Neural progenitor cell (in vitro differentiated cells): ENCODE measurements around the gene CCR7. TPM values are rescaled to one million over a fixed set of nuclear protein-coding genes. Genes with fewer than 3 reads are reported as not detected.

Source experiments
- DNase-seq: peaks from one replicate; pipeline ENCODE4 v3.0.0-alpha.2; 2016; ENCODE audit warnings: low spot score
- H2AFZ ChIP-seq: fragments of 200-600 bp; sonication (generic); replicated peaks from 2 replicates; pipeline ENCODE4 v1.6.1; 2016; ENCODE audit warnings: antibody characterized with exemption
- H3F3A ChIP-seq: fragments of 200-600 bp; sonication (generic); 2 replicates; pipeline ENCODE4 v1.6.1; 2016; ENCODE audit warnings: antibody characterized with exemption, low read depth
- H3K27ac ChIP-seq: fragments of 200-600 bp; sonication (generic); 2 replicates; pipeline ENCODE4 v1.5.1; 2016; ENCODE audit warnings: mild to moderate bottlenecking
- H3K27me3 ChIP-seq: fragments of 200-600 bp; sonication (generic); 2 replicates; pipeline ENCODE4 v1.6.1; 2016; ENCODE audit warnings: mild to moderate bottlenecking, moderate library complexity
- H3K36me3 ChIP-seq: fragments of 200-600 bp; sonication (generic); 2 replicates; pipeline ENCODE4 v1.5.1; 2016
- H3K4me1 ChIP-seq: fragments of 200-600 bp; sonication (generic); 2 replicates; pipeline ENCODE4 v1.6.1; 2016; ENCODE audit warnings: mixed run types
- H3K4me2 ChIP-seq: fragments of 200-600 bp; sonication (generic); 2 replicates; pipeline ENCODE4 v1.6.1; 2016
- H3K4me3 ChIP-seq: fragments of 200-600 bp; sonication (generic); 2 replicates; pipeline ENCODE4 v1.5.1; 2016
- H3K79me2 ChIP-seq: fragments of 200-600 bp; sonication (generic); 2 replicates; pipeline ENCODE4 v1.6.1; 2016; ENCODE audit warnings: low read depth
- H3K9ac ChIP-seq: fragments of 200-600 bp; sonication (generic); 2 replicates; pipeline ENCODE4 v1.6.1; 2016
- H3K9me3 ChIP-seq: fragments of 200-600 bp; sonication (generic); 2 replicates; pipeline ENCODE4 v1.5.1; 2016; ENCODE audit warnings: low read depth
- H4K20me1 ChIP-seq: fragments of 200-600 bp; sonication (generic); 2 replicates; pipeline ENCODE4 v1.6.1; 2016; ENCODE audit warnings: low read depth
- H3K27ac Mint-ChIP-seq: 3 replicates; pipeline ENCODE4 v1.8.0; 2021; ENCODE audit warnings: mixed read lengths
- H3K27me3 Mint-ChIP-seq: 2 replicates; pipeline ENCODE4 v1.8.0; 2022; ENCODE audit warnings: low read depth, mild to moderate bottlenecking, inconsistent platforms, moderate library complexity, mixed read lengths; ENCODE audit not compliant: insufficient read depth
- H3K36me3 Mint-ChIP-seq: 3 replicates; pipeline ENCODE4 v1.8.0; 2021; ENCODE audit warnings: mixed read lengths
- H3K4me1 Mint-ChIP-seq: 3 replicates; pipeline ENCODE4 v1.8.0; 2021; ENCODE audit warnings: mixed read lengths
- H3K4me3 Mint-ChIP-seq: 3 replicates; pipeline ENCODE4 v1.8.0; 2021; ENCODE audit warnings: mild to moderate bottlenecking, moderate library complexity, mixed read lengths
- H3K9me3 Mint-ChIP-seq: 3 replicates; pipeline ENCODE4 v1.8.0; 2020; ENCODE audit warnings: mixed read lengths
- CTCF ChIP-seq: fragments of 200-600 bp; sonication (generic); IDR thresholded peaks from 2 replicates; pipeline ENCODE4 v1.5.1; 2017; ENCODE audit warnings: antibody characterized with exemption, mild to moderate bottlenecking
- EZH2 ChIP-seq: fragments of 200-600 bp; sonication (generic); IDR thresholded peaks from 2 replicates; pipeline ENCODE4 v1.6.1; 2017; ENCODE audit warnings: antibody characterized with exemption, mild to moderate bottlenecking, moderate library complexity
- EZH2phosphoT487 ChIP-seq: fragments of 200-600 bp; sonication (generic); IDR thresholded peaks from 2 replicates; pipeline ENCODE4 v1.6.1; 2017; ENCODE audit warnings: antibody characterized with exemption
- total RNA-seq: library from RNA; depleted of rRNA; stranded (reverse); fragments of >200 nt; gene quantifications from 2 replicates; pipeline ENCODE4 v1.2.3, GENCODE V29; 2015; ENCODE audit warnings: low replicate concordance

Gene CCR7
- total RNA-seq, 1 donor from 2014 or later = not detected

GRCh38 chr17:40605306-40605705 lies 40.0 kb upstream of the CCR7 start:
- no peak overlapping the region for H3K27ac ChIP-seq
- H3K36me3 ChIP-seq = no peaks in the 10 kb centered on the region
- no peaks in the 10 kb centered on the region for H3K27me3 ChIP-seq
- H3K4me3 Mint-ChIP-seq = no peak overlapping the region
- DNase-seq = no peak
- H3K9me3 Mint-ChIP-seq = no peaks in the 10 kb centered on the region
- no peak overlapping the region for H3K9ac ChIP-seq
- H3K4me3 ChIP-seq = no peak overlapping the region
- H3K79me2 ChIP-seq = no peaks in the 10 kb centered on the region
- no peaks in the 10 kb centered on the region for H3K36me3 Mint-ChIP-seq
- no peak overlapping the region for H3K27ac Mint-ChIP-seq
- H3F3A ChIP-seq = no peaks in the 10 kb centered on the region
- H4K20me1 ChIP-seq = no peaks in the 10 kb centered on the region
- H2AFZ ChIP-seq = no peak overlapping the region
- peaks cover 4% of the 10 kb centered on the region for H3K27me3 Mint-ChIP-seq
- no peaks in the 10 kb centered on the region for H3K4me1 Mint-ChIP-seq
- no peaks in the 10 kb centered on the region for H3K9me3 ChIP-seq
- no peak overlapping the region for H3K4me2 ChIP-seq
- TF ChIP-seq CTCF (no peak), EZH2phosphoT487 (no peak), EZH2 (no peak)
- no peaks in the 10 kb centered on the region for H3K4me1 ChIP-seq

- no peak overlapping the region for H3K27ac Mint-ChIP-seq
- no peak for TF ChIP-seq EZH2phosphoT487
- TF ChIP-seq CTCF = no peak
- TF ChIP-seq EZH2 = no peak
- no peaks in the 10 kb centered on the region for H3K27me3 ChIP-seq
Measured at GRCh38 chr17:40604327-40605080, 39.2 kb upstream of the CCR7 start.

GRCh38 chr17:40602445-40603443 lies 37.5 kb upstream of the CCR7 start:
- no peak for DNase-seq
- no peaks in the 10 kb centered on the region for H3K9me3 Mint-ChIP-seq
- no peak overlapping the region for H3K27ac Mint-ChIP-seq
- Histone ChIP-seq H3K27me3 (no peaks in the 10 kb centered on the region), H4K20me1 (no peaks in the 10 kb centered on the region), H3F3A (no peaks in the 10 kb centered on the region), H3K9me3 (no peaks in the 10 kb centered on the region), H2AFZ (no peak overlapping the region), H3K4me1 (no peaks in the 10 kb centered on the region), H3K4me2 (no peak overlapping the region), H3K27ac (no peak overlapping the region), H3K79me2 (no peaks in the 10 kb centered on the region), H3K36me3 (no peaks in the 10 kb centered on the region), H3K9ac (no peak overlapping the region), H3K4me3 (no peak overlapping the region)
- H3K4me3 Mint-ChIP-seq = no peak overlapping the region
- TF ChIP-seq CTCF (no peak), EZH2 (no peak), EZH2phosphoT487 (no peak)
- peaks cover 4% of the 10 kb centered on the region for H3K27me3 Mint-ChIP-seq
- no peaks in the 10 kb centered on the region for H3K36me3 Mint-ChIP-seq
- no peaks in the 10 kb centered on the region for H3K4me1 Mint-ChIP-seq

More at GRCh38 chr17:40604327-40605080, 39.2 kb upstream of the CCR7 start:
- no peaks in the 10 kb centered on the region for H3K79me2 ChIP-seq
- no peak overlapping the region for H3K4me2 ChIP-seq
- H3K9me3 Mint-ChIP-seq = no peaks in the 10 kb centered on the region
- H3K4me3 Mint-ChIP-seq = no peak overlapping the region
- H3K27ac ChIP-seq = no peak overlapping the region
- H3K4me1 Mint-ChIP-seq = no peaks in the 10 kb centered on the region
- H2AFZ ChIP-seq = no peak overlapping the region
- no peaks in the 10 kb centered on the region for H3K4me1 ChIP-seq
- no peak overlapping the region for H3K9ac ChIP-seq
- H3K27me3 Mint-ChIP-seq = peaks cover 4% of the 10 kb centered on the region
- no peaks in the 10 kb centered on the region for H4K20me1 ChIP-seq
- no peaks in the 10 kb centered on the region for H3K36me3 Mint-ChIP-seq
- no peak overlapping the region for H3K4me3 ChIP-seq
- H3F3A ChIP-seq = no peaks in the 10 kb centered on the region
- no peak for DNase-seq
- no peaks in the 10 kb centered on the region for H3K36me3 ChIP-seq
- no peaks in the 10 kb centered on the region for H3K9me3 ChIP-seq
